Measurements from ENCODE around the gene RHOJ. TPM values are rescaled to one million over a fixed set of nuclear protein-coding genes. Genes with fewer than 3 reads are reported as not detected.
A peak's percentile ranks its signal among the peaks of the same experiment; 100 is the strongest.

Gene RHOJ
- total and polyA plus RNA-seq, 9 of the 15 experiments (the other 6 are each of a cell fraction or from before 2014, with no cell fraction given), result not detected

- CTCF ChIA-PET (ENCODE audit: low intra/inter-chr PET ratio), result interaction anchor here (0.6 kb wide), 1 partner anchor 30 kb away, joined by 3 read pairs; no protein-coding TSS in a partner anchor
- in situ Hi-C loops (cut with MboI), result no loop called here
- BruUV-seq (replicated peaks), result no TSS peak
- no peaks in the 10 kb centered on the region for H3K36me3 ChIP-seq (ENCODE audit: control insufficient read depth, insufficient read depth, low read length)
- no peaks in the 10 kb centered on the region for H3K27me3 ChIP-seq (ENCODE audit: control insufficient read depth in 2 of 2, insufficient read depth in 2 of 2, low read length in 2 of 2)
- ATAC-seq (no peak; the same call in 2 of the 3 replicates), FAIRE-seq (no peak), DNase-seq (ENCODE audit: extremely low read depth in 1 of 4, low spot score in 3 of 4) (peak in 1 of 4 experiments; percentile 2)
- H3K9me1 ChIP-seq (ENCODE audit: control insufficient read depth, insufficient read depth, low read length), result no peaks in the 10 kb centered on the region
- H3K9me3 ChIP-seq (replicated peaks; ENCODE audit: control insufficient read depth, insufficient read depth, low read depth, low read length), result no peaks in the 10 kb centered on the region
- no peak overlapping the region for H3K27ac ChIP-seq (ENCODE audit: extremely low read depth, low read depth, low read length)
- WGBS (ENCODE audit: insufficient coverage, low coverage, missing lambda C conversion rate), result 1% methylated on average over 11 of the region's 11 CpGs
- TF ChIP-seq PPARD (CRISPR knock-in tag; IDR thresholded peaks at IDR 0.05), result no peak
- no peak for TF ChIP-seq PRDM10 (IDR thresholded peaks at IDR 0.05; ENCODE audit: partially characterized antibody)
- TF ChIP-seq TOE1 (IDR thresholded peaks at IDR 0.05; ENCODE audit: borderline replicate concordance), result no peak
- TF ChIP-seq TOE1 (CRISPR knock-in tag; IDR thresholded peaks at IDR 0.05; ENCODE audit: borderline replicate concordance, low read depth), result no peak
- TF ChIP-seq ZNF3 (CRISPR knock-in tag; IDR thresholded peaks at IDR 0.05), result no peak
- TF ChIP-seq DACH1 (IDR thresholded peaks at IDR 0.05; ENCODE audit: partially characterized antibody), result no peak
- TF ChIP-seq TEAD2 (tag; IDR thresholded peaks at IDR 0.05), result no peak
- TF ChIP-seq ZFP36 (IDR thresholded peaks at IDR 0.05; ENCODE audit: low read depth, low read length, partially characterized antibody), result no peak
- TF ChIP-seq SRF (CRISPR knock-in tag; IDR thresholded peaks at IDR 0.05), result no peak
- TF ChIP-seq IRF2 (CRISPR knock-in tag; IDR thresholded peaks at IDR 0.05), result no peak
- no peak for TF ChIP-seq RBM15 (IDR thresholded peaks at IDR 0.05; ENCODE audit: insufficient read depth, low read length)
- no peak for TF ChIP-seq LCOR (CRISPR knock-in tag; IDR thresholded peaks at IDR 0.05)
- no peak for TF ChIP-seq HNRNPUL1 (IDR thresholded peaks at IDR 0.05; ENCODE audit: low read length)
- TF ChIP-seq ZNF217 (CRISPR knock-in tag; IDR thresholded peaks at IDR 0.05), result no peak
- no peaks in the 10 kb centered on the region for H3K4me1 ChIP-seq (replicated peaks in 1 of 2; ENCODE audit: control insufficient read depth in 2 of 2, insufficient read depth in 2 of 2, low read length in 2 of 2)
- no peak overlapping the region for H3K9ac ChIP-seq (ENCODE audit: insufficient read depth in 1 of 2, low read depth in 2 of 2, low read length in 2 of 2)
- intact Hi-C loops (cut with micrococcal nuclease), result no loop called here
- POLR2A ChIA-PET, result interaction anchor here (0.6 kb wide), 1 partner anchor 31 kb away, joined by 3 read pairs; no protein-coding TSS in a partner anchor
- no peaks in the 10 kb centered on the region for H3K79me2 ChIP-seq (ENCODE audit: control insufficient read depth, insufficient read depth, low read length)
- H4K20me1 ChIP-seq (replicated peaks; ENCODE audit: control insufficient read depth, insufficient read depth, low read length), result no peaks in the 10 kb centered on the region
- no peak overlapping the region for H3K4me2 ChIP-seq (ENCODE audit: insufficient read depth, low read length)
- H3K4me3 ChIP-seq, result no peak overlapping the region
- no peak overlapping the region for H2AFZ ChIP-seq (ENCODE audit: low read depth, low read length)
Observed at GRCh38 chr14:63203618-63204406, 431 bp upstream of the RHOJ start.
